ENCODE measurements around the gene ASRGL1.
"Not testable (repeated sequence)": the region's sequence is repeated elsewhere in the genome, so short reads cannot be mapped to it uniquely, and the experiment has no call there.

ASRGL1 gene

DNA sequence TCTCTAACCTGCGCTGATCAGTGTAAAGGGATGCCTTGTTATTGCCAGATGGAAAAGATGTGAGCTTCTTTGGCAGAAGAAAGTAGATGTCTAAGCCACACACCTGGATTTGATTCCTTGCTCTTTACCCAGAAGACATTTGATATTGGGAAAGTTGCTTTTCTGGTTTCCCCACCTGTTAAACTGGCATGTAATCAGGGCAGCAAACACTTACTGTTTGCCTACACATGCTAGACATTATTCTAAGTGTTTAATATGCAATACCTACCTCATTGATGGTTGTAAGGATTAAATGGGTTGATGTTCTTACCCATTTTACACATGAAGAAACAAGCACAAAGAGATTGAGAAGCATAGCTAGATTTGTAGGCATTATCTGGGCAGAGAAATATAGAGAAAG lies 16.6 kb downstream of the ASRGL1 start:
- TF ChIP-seq, protein P1, sequence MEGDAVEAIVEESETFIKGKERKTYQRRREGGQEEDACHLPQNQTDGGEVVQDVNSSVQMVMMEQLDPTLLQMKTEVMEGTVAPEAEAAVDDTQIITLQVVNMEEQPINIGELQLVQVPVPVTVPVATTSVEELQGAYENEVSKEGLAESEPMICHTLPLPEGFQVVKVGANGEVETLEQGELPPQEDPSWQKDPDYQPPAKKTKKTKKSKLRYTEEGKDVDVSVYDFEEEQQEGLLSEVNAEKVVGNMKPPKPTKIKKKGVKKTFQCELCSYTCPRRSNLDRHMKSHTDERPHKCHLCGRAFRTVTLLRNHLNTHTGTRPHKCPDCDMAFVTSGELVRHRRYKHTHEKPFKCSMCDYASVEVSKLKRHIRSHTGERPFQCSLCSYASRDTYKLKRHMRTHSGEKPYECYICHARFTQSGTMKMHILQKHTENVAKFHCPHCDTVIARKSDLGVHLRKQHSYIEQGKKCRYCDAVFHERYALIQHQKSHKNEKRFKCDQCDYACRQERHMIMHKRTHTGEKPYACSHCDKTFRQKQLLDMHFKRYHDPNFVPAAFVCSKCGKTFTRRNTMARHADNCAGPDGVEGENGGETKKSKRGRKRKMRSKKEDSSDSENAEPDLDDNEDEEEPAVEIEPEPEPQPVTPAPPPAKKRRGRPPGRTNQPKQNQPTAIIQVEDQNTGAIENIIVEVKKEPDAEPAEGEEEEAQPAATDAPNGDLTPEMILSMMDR (IDR thresholded peaks at IDR 0.05; ENCODE audit: control insufficient read depth, insufficient read depth, low read depth, low read length, missing control alignments): no peak
- no peak overlapping the region for H3K4me3 ChIP-seq (ENCODE audit: control insufficient read depth, low read depth, low read length)
- no peak for DNase-seq (ENCODE audit: low read depth)

GRCh38 chr11:62358273-62358672 lies 21.0 kb downstream of the ASRGL1 start:
- H3K4me3 ChIP-seq (ENCODE audit: control insufficient read depth, low read depth, low read length): no peak overlapping the region
- DNase-seq (ENCODE audit: low read depth): no peak
- TF ChIP-seq, protein P1 (IDR thresholded peaks at IDR 0.05; ENCODE audit: control insufficient read depth, insufficient read depth, low read depth, low read length, missing control alignments): no peak

GRCh38 chr11:62359475-62359874 lies 22.2 kb downstream of the ASRGL1 start:
- TF ChIP-seq, protein P1 (IDR thresholded peaks at IDR 0.05; ENCODE audit: control insufficient read depth, insufficient read depth, low read depth, low read length, missing control alignments): no peak
- H3K4me3 ChIP-seq (ENCODE audit: control insufficient read depth, low read depth, low read length): no peak overlapping the region
- DNase-seq (ENCODE audit: low read depth): no peak

GRCh38 chr11:62360685-62361084 lies 23.4 kb downstream of the ASRGL1 start:
- no peak overlapping the region for H3K4me3 ChIP-seq (ENCODE audit: control insufficient read depth, low read depth, low read length)
- TF ChIP-seq, protein P1 (IDR thresholded peaks at IDR 0.05; ENCODE audit: control insufficient read depth, insufficient read depth, low read depth, low read length, missing control alignments): no peak
- DNase-seq (ENCODE audit: low read depth): no peak

DNA sequence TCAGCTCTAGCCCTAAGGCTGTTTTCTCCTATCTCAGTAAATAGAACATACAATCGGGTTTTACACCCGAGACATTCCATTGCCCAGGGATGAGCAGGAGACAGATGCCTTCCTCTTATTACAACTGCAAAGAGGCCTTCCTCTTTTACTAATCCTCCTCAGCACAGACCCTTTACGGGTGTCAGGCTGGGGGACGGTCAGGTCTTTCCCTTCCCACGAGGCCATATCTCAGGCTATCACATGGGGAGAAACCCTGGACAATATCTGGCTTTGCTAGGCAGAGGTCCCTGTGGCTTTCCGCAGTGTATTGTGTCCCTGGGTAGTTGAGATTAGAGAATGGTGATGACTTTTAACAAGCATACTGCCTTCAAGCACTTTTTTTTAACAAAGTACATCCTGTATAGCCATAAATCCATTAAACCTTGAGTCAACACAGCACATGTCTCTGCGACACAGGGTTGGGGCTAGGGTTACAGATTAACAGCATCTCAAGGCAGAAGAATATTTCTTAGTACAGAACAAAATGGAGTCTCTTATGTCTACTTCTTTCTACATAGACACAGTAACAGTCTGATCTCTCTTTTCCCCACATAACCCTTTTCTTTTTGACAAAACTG lies 31.7 kb downstream of the ASRGL1 start:
- not testable (repeated sequence) for H3K4me3 ChIP-seq (ENCODE audit: control insufficient read depth, low read depth, low read length); DNase-seq (ENCODE audit: low read depth)

DNA sequence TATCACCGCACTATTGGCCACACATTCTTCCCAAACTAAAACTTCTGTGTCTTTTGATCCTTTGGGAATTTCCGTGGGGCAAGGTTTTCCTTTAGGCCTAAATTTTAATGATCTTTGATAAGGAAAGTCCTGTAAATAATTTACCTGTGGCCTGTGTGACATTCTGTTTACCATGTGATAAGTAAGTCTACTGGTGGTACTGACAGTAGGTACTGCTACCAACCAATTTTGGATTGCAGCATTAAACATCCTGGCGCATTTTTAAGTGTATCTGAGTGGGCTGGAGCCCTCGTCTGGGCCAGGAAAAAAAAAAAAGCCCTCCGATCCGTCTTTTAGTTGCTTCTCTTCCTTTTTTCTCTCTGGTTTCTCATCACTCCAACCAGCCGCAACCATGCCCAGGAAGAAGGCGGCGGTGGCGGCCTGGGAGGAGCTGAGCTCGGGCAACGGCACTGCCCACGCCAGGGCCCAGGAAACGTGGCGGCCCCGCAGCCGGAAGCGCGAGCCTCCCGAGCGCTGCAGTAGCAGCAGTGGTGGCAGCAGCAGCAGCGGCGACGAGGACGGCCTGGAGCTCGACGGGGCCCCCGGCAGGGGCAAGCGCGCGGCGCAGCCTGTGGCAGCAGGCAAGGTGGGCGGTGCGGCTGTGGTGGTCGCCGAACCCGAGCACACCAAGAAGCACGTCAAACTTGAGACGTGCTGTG lies 33.6 kb downstream of the ASRGL1 start:
- no peak overlapping the region for H3K4me3 ChIP-seq (ENCODE audit: control insufficient read depth, low read depth, low read length)
- TF ChIP-seq, protein P1 (IDR thresholded peaks at IDR 0.05; ENCODE audit: control insufficient read depth, insufficient read depth, low read depth, low read length, missing control alignments): no peak
- no peak for DNase-seq (ENCODE audit: low read depth)

DNA sequence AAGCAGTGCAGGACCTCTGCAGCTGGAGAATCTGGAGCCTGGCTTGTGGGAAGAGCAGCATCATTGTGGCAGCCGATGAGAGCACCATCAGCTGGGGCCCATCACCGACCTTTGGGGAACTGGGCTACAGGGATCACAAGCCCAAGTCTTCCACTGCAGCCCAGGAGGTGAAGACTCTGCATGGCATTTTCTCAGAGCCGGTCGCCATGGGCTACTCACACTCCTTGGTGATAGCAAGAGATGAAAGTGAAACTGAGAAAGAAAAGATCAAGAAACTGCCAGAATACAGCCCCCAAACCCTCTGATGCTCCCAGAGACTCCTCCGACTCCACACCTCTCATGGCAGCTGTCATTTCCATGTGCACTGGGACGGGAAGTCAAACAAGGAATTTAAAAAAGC lies 35.6 kb downstream of the ASRGL1 start:
- no peak overlapping the region for H3K4me3 ChIP-seq (ENCODE audit: control insufficient read depth, low read depth, low read length)
- no peak for DNase-seq (ENCODE audit: low read depth)
- TF ChIP-seq, protein P1 (IDR thresholded peaks at IDR 0.05; ENCODE audit: control insufficient read depth, insufficient read depth, low read depth, low read length, missing control alignments): no peak
